ENCODE results near the gene FAM171A1. TPM values are rescaled to one million over a fixed set of nuclear protein-coding genes. Genes with fewer than 3 reads are reported as not detected.

FAM171A1 gene
- polyA plus RNA-seq, 2 donors = 2.3 to 4.5 TPM

DNA sequence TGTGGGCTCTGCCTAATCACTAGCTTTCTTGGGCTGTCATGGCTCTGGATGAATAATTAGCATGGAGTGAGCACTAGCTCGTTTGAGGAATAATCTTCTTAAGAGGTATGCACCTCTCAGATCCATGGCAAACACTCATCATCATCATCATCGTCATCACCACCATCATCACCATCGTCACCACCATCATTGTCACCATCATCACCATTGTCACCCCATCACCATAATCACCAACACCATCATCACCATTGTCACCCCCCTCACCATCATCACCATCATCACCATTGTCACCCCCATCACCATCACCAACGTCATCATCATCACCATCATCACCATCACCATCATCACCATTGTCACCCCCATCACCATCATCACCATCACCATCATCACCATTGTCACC is 141.8 kb downstream of the FAM171A1 start:
- no peak overlapping the region for H3K27ac ChIP-seq (ENCODE audit: low read depth in 2 of 2, low read length in 1 of 2)
- H3K36me3 ChIP-seq (ENCODE audit: control insufficient read depth in 2 of 2, insufficient read depth in 2 of 2, low read length in 1 of 2) = no peaks in the 10 kb centered on the region
- no peaks in the 10 kb centered on the region for H3K9me3 ChIP-seq (ENCODE audit: control insufficient read depth in 2 of 2, insufficient read depth in 1 of 2, low read depth in 1 of 2, low read length in 1 of 2)
- 81 to 91% methylated on average over 4 of the region's 4 CpGs for WGBS, 2 donors
- no peaks in the 10 kb centered on the region for H3K4me1 ChIP-seq (ENCODE audit: control insufficient read depth in 2 of 2, insufficient read depth in 2 of 2, low read length in 1 of 2)
- H3K4me3 ChIP-seq (ENCODE audit: low read depth in 1 of 2, low read length in 2 of 2) = no peak overlapping the region
- no peaks in the 10 kb centered on the region for H3K27me3 ChIP-seq (ENCODE audit: control insufficient read depth in 1 of 2, insufficient read depth in 2 of 2, low read length in 2 of 2)

DNA sequence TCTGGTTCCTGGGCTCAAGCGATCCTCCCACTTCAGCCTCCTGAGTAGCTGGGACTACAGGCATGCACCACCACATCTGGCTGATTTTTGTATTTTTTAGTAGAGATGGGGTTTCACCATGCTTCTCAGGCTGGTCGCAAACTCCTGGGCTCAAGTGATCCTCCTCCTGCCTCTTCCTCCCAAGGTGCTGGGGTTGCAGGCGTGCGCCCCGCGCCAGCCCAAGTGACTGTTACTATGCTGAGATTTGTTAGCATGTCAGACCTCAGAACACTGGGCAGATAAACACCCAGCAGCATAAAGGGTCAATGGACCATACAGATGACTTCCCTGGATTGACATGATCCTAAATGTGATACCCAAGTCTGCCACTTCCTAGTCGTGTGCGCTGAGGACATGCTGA is 142.7 kb downstream of the FAM171A1 start:
- Histone ChIP-seq H3K9me3 (ENCODE audit: control insufficient read depth in 2 of 2, insufficient read depth in 1 of 2, low read depth in 1 of 2, low read length in 1 of 2) (no peaks in the 10 kb centered on the region), H3K27me3 (ENCODE audit: control insufficient read depth in 1 of 2, insufficient read depth in 2 of 2, low read length in 2 of 2) (no peaks in the 10 kb centered on the region), H3K27ac (ENCODE audit: low read depth in 2 of 2, low read length in 1 of 2) (no peak overlapping the region), H3K36me3 (ENCODE audit: control insufficient read depth in 2 of 2, insufficient read depth in 2 of 2, low read length in 1 of 2) (no peaks in the 10 kb centered on the region), H3K4me1 (ENCODE audit: control insufficient read depth in 2 of 2, insufficient read depth in 2 of 2, low read length in 1 of 2) (no peaks in the 10 kb centered on the region), H3K4me3 (ENCODE audit: low read depth in 1 of 2, low read length in 2 of 2) (no peak overlapping the region)
- 83 to 97% methylated on average over 8 of the region's 8 CpGs for WGBS, 2 donors

DNA sequence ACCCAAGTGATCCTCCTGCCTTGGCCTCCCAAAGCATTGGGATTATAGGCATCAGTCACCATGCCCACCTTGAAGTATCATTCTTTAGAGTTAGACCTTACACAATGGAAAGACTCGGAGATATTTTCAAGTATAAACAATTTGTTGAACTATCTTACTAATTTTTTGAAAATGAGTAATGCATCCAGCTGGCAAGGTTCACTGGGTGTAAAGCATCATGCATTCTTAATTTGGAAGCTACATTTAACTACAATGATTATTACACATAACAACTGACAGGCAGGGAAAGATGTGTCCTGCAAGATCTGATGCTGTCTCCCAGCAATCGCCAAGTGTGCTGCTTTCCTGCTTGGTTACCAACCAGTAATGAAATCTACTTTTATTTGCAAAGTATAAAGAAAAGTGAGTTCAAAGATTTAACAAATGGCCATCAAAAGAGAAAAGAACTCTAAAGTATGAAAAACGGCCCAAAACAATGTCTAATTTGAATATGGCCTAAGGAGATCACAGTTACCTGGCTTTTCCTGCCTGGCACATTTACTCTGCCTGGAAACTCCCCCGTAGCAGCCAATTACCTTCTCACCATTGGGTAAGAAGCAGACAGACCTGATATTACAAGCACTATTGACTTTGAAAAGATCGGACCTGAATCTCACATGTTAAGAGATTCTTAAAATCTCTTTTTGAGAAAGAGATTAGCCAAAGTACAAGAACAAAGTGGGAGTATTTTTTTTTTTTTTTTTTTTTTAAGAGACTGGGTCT is 143.3 kb downstream of the FAM171A1 start:
- H3K36me3 ChIP-seq (ENCODE audit: control insufficient read depth in 2 of 2, insufficient read depth in 2 of 2, low read length in 1 of 2) = no peaks in the 10 kb centered on the region
- H3K9me3 ChIP-seq (ENCODE audit: control insufficient read depth in 2 of 2, insufficient read depth in 1 of 2, low read depth in 1 of 2, low read length in 1 of 2) = no peaks in the 10 kb centered on the region
- H3K27ac ChIP-seq (ENCODE audit: low read depth in 2 of 2, low read length in 1 of 2) = no peak overlapping the region
- WGBS, 2 donors = 43 to 60% methylated on average over 5 of the region's 5 CpGs
- H3K4me1 ChIP-seq (ENCODE audit: control insufficient read depth in 2 of 2, insufficient read depth in 2 of 2, low read length in 1 of 2) = no peaks in the 10 kb centered on the region
- H3K4me3 ChIP-seq (ENCODE audit: low read depth in 1 of 2, low read length in 2 of 2) = no peak overlapping the region
- no peaks in the 10 kb centered on the region for H3K27me3 ChIP-seq (ENCODE audit: control insufficient read depth in 1 of 2, insufficient read depth in 2 of 2, low read length in 2 of 2)

DNA sequence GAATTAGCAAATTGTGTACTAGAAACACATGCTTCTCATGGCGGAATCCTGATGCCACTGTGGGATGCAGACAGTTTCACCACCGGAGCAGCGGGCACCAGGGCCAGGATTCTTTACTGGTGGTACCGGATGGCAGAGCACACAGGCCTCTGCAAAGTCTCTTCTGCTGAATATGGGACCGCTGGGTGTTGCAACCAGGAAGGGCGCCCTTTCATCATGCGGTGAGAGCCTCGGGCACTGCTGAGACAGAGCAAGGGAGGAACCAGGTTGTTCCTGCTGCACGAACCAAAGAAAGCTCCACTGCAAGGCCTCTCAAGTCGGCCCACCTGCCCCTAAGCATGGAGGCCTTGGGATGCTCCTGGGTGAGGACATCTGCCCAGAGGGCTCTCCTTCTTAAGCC is 145.6 kb downstream of the FAM171A1 start:
- Histone ChIP-seq H3K9me3 (ENCODE audit: control insufficient read depth in 2 of 2, insufficient read depth in 1 of 2, low read depth in 1 of 2, low read length in 1 of 2) (no peaks in the 10 kb centered on the region), H3K36me3 (ENCODE audit: control insufficient read depth in 2 of 2, insufficient read depth in 2 of 2, low read length in 1 of 2) (no peaks in the 10 kb centered on the region), H3K27me3 (ENCODE audit: control insufficient read depth in 1 of 2, insufficient read depth in 2 of 2, low read length in 2 of 2) (no peaks in the 10 kb centered on the region), H3K27ac (ENCODE audit: low read depth in 2 of 2, low read length in 1 of 2) (no peak overlapping the region), H3K4me1 (ENCODE audit: control insufficient read depth in 2 of 2, insufficient read depth in 2 of 2, low read length in 1 of 2) (no peaks in the 10 kb centered on the region), H3K4me3 (ENCODE audit: low read depth in 1 of 2, low read length in 2 of 2) (no peak overlapping the region)
- WGBS, 2 donors = 95 to 96% methylated on average over 10 of the region's 10 CpGs

DNA sequence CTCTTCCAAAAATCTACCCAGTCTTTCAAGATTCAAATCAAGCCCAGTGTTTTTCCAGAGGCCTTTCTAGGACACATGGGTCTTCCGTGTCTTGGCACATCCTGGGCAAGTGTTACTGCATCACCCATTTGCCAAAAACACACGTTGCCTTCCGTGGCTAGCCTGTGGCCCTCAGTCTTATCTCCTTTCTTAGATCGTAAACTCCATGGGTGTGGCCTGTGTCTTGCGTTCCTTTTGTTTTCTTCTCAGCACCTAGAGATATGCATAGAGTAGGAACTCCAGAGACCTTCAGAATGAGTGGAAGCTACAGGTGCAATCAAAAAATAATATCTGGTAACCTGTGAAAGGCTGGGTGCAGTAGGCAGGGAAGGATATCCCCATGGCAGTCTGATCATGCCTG is 146.1 kb downstream of the FAM171A1 start:
- Histone ChIP-seq H3K27ac (ENCODE audit: low read depth in 2 of 2, low read length in 1 of 2) (no peak overlapping the region), H3K36me3 (ENCODE audit: control insufficient read depth in 2 of 2, insufficient read depth in 2 of 2, low read length in 1 of 2) (no peaks in the 10 kb centered on the region), H3K4me1 (ENCODE audit: control insufficient read depth in 2 of 2, insufficient read depth in 2 of 2, low read length in 1 of 2) (no peaks in the 10 kb centered on the region), H3K4me3 (ENCODE audit: low read depth in 1 of 2, low read length in 2 of 2) (no peak overlapping the region), H3K27me3 (ENCODE audit: control insufficient read depth in 1 of 2, insufficient read depth in 2 of 2, low read length in 2 of 2) (no peaks in the 10 kb centered on the region), H3K9me3 (ENCODE audit: control insufficient read depth in 2 of 2, insufficient read depth in 1 of 2, low read depth in 1 of 2, low read length in 1 of 2) (no peaks in the 10 kb centered on the region)
- WGBS, 2 donors = 76 to 91% methylated on average over 5 of the region's 5 CpGs

DNA sequence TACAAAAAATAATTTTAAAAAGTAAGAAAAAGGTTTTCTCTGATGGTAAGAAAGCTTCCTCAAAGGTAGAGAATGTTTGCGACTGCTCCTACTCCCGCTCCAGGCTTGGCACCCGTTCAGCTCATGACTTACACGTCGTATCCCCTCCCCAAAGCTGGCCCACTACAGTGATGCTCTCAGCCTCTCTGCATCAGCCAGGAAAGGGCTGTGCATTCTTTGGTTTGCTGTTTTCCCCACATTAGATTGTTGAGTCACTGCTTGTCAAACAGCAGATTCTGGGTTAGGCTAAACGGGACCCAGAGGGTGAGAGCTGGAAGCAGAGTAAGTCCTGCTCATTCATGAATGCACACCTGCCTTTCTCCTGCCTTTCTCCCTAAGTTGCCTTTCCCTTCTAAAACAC is 147.9 kb downstream of the FAM171A1 start:
- Histone ChIP-seq H3K27ac (ENCODE audit: low read depth in 2 of 2, low read length in 1 of 2) (no peak overlapping the region), H3K4me3 (ENCODE audit: low read depth in 1 of 2, low read length in 2 of 2) (no peak overlapping the region), H3K9me3 (ENCODE audit: control insufficient read depth in 2 of 2, insufficient read depth in 1 of 2, low read depth in 1 of 2, low read length in 1 of 2) (no peaks in the 10 kb centered on the region), H3K27me3 (ENCODE audit: control insufficient read depth in 1 of 2, insufficient read depth in 2 of 2, low read length in 2 of 2) (no peaks in the 10 kb centered on the region), H3K36me3 (ENCODE audit: control insufficient read depth in 2 of 2, insufficient read depth in 2 of 2, low read length in 1 of 2) (no peaks in the 10 kb centered on the region), H3K4me1 (ENCODE audit: control insufficient read depth in 2 of 2, insufficient read depth in 2 of 2, low read length in 1 of 2) (no peaks in the 10 kb centered on the region)
- 77 to 84% methylated on average over 6 of the region's 6 CpGs for WGBS, 2 donors

DNA sequence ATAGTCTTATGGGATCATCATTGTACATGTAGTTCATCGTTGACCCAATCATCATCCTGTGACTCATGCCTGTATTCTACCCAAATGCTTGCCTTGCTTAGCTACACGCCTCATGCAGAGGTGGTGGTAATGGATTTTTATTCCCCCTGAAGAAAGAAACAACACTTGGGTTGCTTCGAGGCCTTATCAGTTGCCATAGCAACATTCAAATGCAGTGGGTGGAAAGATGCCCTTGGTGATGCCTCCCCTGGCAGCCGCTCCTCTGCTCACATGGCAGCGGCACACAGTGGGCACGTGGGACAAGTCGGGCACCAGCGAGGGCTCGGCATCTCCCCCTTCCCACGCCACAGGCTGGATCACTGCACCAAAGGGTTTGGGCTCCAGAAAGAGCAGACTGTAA is 148.6 kb downstream of the FAM171A1 start:
- Histone ChIP-seq H3K4me3 (ENCODE audit: low read depth in 1 of 2, low read length in 2 of 2) (no peak overlapping the region), H3K36me3 (ENCODE audit: control insufficient read depth in 2 of 2, insufficient read depth in 2 of 2, low read length in 1 of 2) (no peaks in the 10 kb centered on the region), H3K4me1 (ENCODE audit: control insufficient read depth in 2 of 2, insufficient read depth in 2 of 2, low read length in 1 of 2) (no peaks in the 10 kb centered on the region), H3K27ac (ENCODE audit: low read depth in 2 of 2, low read length in 1 of 2) (no peak overlapping the region), H3K9me3 (ENCODE audit: control insufficient read depth in 2 of 2, insufficient read depth in 1 of 2, low read depth in 1 of 2, low read length in 1 of 2) (no peaks in the 10 kb centered on the region), H3K27me3 (ENCODE audit: control insufficient read depth in 1 of 2, insufficient read depth in 2 of 2, low read length in 2 of 2) (no peaks in the 10 kb centered on the region)
- WGBS, 2 donors = 90 to 92% methylated on average over 10 of the region's 10 CpGs

DNA sequence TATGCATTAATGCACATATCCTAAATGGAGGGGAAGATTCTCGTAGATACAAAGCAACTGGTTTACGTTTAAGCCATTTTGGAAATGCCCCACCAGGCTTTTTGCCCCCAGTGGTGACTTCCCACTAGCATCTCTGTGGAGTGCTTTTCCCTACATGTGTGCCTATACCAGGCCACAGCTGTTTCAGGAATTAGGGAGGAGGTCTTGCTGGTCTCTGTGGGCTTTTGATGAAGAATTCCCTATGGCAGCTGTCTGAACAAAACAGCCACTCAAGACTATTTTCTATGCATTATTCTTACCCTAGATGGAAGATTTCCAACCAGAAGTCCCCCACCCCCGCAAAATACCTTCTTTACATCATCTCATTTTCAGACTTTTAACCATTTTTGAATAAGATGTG is 150.6 kb downstream of the FAM171A1 start:
- Histone ChIP-seq H3K4me1 (ENCODE audit: control insufficient read depth in 2 of 2, insufficient read depth in 2 of 2, low read length in 1 of 2) (no peaks in the 10 kb centered on the region), H3K4me3 (ENCODE audit: low read depth in 1 of 2, low read length in 2 of 2) (no peak overlapping the region), H3K36me3 (ENCODE audit: control insufficient read depth in 2 of 2, insufficient read depth in 2 of 2, low read length in 1 of 2) (no peaks in the 10 kb centered on the region), H3K9me3 (ENCODE audit: control insufficient read depth in 2 of 2, insufficient read depth in 1 of 2, low read depth in 1 of 2, low read length in 1 of 2) (no peaks in the 10 kb centered on the region), H3K27me3 (ENCODE audit: control insufficient read depth in 1 of 2, insufficient read depth in 2 of 2, low read length in 2 of 2) (no peaks in the 10 kb centered on the region), H3K27ac (ENCODE audit: low read depth in 2 of 2, low read length in 1 of 2) (no peak overlapping the region)
- WGBS, 2 donors = 92 to 93% methylated on average over 3 of the region's 3 CpGs

DNA sequence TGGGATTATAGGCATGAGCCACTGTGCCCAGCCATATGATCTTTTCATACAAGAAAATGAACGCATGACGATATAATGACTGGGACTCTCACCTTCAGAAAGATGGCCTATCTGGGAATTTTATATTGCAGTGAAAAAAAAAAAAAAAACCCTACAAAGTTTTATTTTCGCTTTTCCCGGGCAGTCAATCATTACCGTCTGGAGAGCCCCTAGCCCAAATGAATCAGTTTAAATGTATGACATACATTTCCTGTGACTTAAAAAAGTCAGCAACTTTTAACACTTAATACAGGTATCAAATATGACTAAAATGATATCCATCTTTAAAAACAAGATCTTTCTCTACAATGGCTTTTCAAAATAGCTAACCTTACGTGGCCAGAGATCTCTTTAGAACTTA is 154.4 kb downstream of the FAM171A1 start:
- H3K4me1 ChIP-seq (ENCODE audit: control insufficient read depth in 2 of 2, insufficient read depth in 2 of 2, low read length in 1 of 2) = no peaks in the 10 kb centered on the region
- WGBS, 2 donors = 90 to 92% methylated on average over 6 of the region's 6 CpGs
- H3K27me3 ChIP-seq (ENCODE audit: control insufficient read depth in 1 of 2, insufficient read depth in 2 of 2, low read length in 2 of 2) = no peaks in the 10 kb centered on the region
- H3K36me3 ChIP-seq (ENCODE audit: control insufficient read depth in 2 of 2, insufficient read depth in 2 of 2, low read length in 1 of 2) = peaks cover 0 to 5% of the 10 kb centered on the region in 2 donors
- H3K4me3 ChIP-seq (ENCODE audit: low read depth in 1 of 2, low read length in 2 of 2) = no peak overlapping the region
- no peaks in the 10 kb centered on the region for H3K9me3 ChIP-seq (ENCODE audit: control insufficient read depth in 2 of 2, insufficient read depth in 1 of 2, low read depth in 1 of 2, low read length in 1 of 2)
- no peak overlapping the region for H3K27ac ChIP-seq (ENCODE audit: low read depth in 2 of 2, low read length in 1 of 2)

DNA sequence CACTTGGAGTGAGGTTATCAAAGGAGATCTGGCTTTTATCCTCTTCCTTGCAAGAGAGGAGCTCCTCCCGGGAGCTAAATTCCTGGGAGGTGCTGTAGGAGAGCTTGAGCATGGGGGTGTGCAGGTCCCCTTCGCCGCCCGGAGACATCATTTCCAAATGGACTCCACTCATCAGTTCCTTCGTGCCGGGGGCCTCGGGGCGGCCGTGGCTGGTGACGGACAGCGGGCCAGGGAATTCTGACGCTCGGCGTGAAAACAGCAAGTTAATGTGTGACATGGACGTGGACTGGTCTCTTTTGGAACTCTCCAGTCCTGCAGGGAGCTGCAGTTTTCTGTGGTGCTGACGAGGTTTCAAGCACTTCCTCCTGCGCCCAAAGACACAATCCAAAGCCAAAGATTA is 156.9 kb downstream of the FAM171A1 start:
- H3K9me3 ChIP-seq (ENCODE audit: control insufficient read depth in 2 of 2, insufficient read depth in 1 of 2, low read depth in 1 of 2, low read length in 1 of 2) = no peaks in the 10 kb centered on the region
- peaks cover 0 to 5% of the 10 kb centered on the region in 2 donors for H3K36me3 ChIP-seq (ENCODE audit: control insufficient read depth in 2 of 2, insufficient read depth in 2 of 2, low read length in 1 of 2)
- no peak overlapping the region for H3K4me3 ChIP-seq (ENCODE audit: low read depth in 1 of 2, low read length in 2 of 2)
- H3K27ac ChIP-seq (ENCODE audit: low read depth in 2 of 2, low read length in 1 of 2) = no peak overlapping the region
- H3K27me3 ChIP-seq (ENCODE audit: control insufficient read depth in 1 of 2, insufficient read depth in 2 of 2, low read length in 2 of 2) = no peaks in the 10 kb centered on the region
- no peaks in the 10 kb centered on the region for H3K4me1 ChIP-seq (ENCODE audit: control insufficient read depth in 2 of 2, insufficient read depth in 2 of 2, low read length in 1 of 2)
- 93% methylated on average over 17 of the region's 17 CpGs for WGBS, 2 donors

Data from esophagus (tissue), 2 donors.